ENCODE data around the gene RRP1B. TPM values are rescaled to one million over a fixed set of nuclear protein-coding genes. Genes with fewer than 3 reads are reported as not detected.

The RRP1B gene
- total and polyA plus RNA-seq, 4 donors = 7.3 to 12.6 (median 8.4) TPM

DNA sequence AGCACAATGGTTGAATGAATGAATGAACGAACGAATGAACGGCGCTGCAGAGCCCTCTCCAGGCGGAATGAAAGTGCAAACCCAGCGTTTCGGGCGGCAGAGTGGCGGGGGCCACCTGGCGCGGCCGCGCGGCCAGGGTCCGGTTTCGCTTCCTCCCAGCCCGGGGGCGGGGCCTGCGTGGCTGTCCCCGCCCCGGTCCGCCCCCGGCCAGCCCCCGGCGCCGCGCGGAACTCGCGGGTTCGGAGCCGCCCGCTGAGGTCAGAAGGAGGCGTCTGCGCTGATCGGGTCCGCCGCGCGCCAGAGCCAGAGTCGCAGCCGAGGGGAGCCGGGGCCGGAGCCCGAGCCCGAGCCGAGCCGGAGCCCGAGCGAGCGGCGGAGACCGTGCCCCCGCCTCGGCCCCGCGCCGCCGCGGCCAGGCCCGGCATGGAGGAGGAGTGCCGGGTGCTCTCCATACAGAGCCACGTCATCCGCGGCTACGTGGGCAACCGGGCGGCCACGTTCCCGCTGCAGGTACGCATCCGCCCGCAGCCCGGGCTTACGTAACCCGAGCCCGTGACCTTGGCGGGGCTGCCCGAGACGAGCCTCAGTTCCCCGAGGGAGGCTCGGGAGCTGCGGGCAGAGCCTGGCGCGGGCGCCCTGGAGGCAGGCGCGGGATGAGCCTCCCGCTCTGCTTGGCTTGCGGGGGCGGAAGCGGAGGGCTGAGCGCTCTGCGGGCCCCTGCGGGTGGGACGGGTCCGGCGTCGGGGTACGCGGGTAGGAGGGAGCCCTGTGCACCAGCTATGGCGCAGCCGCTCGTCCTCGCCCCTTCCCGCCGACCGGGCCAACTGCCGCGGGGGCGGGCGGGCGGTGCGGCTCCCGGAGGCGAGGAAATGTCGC lies 59.8 kb downstream of the RRP1B start, which contains the start of gene PDXK:
Gene PDXK, plus strand, starts transcription at position 258 of the 876 bp plus-strand sequence. Its CDS starts 166 bp downstream, at position 424.
- Histone ChIP-seq H3K4me1 (ENCODE audit: control insufficient read depth in 4 of 4, insufficient read depth in 4 of 4, low read length in 3 of 4) (peaks cover 9 to 25% (median 16%) of the 10 kb centered on the region in 4 donors), H3K4me3 (ENCODE audit: low read depth in 1 of 3, low read length in 3 of 3) (peak within 1 kb of the TSS; percentile 83 to 86 (median 83)), H3K27me3 (ENCODE audit: control insufficient read depth in 4 of 4, insufficient read depth in 4 of 4, low read length in 3 of 4) (no peaks in the 10 kb centered on the region), H3K9ac (ENCODE audit: low read depth in 1 of 2, low read length in 2 of 2) (peak within 1 kb of the TSS; percentile 26 to 92), H3K27ac (ENCODE audit: low read depth in 1 of 2, low read length in 2 of 2) (peak within 1 kb of the TSS; percentile 89 to 97), H3K9me3 (ENCODE audit: control insufficient read depth in 4 of 4, low read length in 3 of 4) (no peaks in the 10 kb centered on the region), H3K36me3 (ENCODE audit: control insufficient read depth in 4 of 4, insufficient read depth in 3 of 4, low read depth in 1 of 4, low read length in 3 of 4) (peaks cover 0 to 4% (median 0%) of the 10 kb centered on the region in 4 donors)
- no peak for TF ChIP-seq EGR1 (IDR thresholded peaks at IDR 0.05; ENCODE audit: low read depth in 2 of 2)
- TF ChIP-seq HNF4G (IDR thresholded peaks at IDR 0.05) = no peak
- TF ChIP-seq RAD21 (IDR thresholded peaks at IDR 0.05) = no peak
- no peak for TF ChIP-seq YY1 (IDR thresholded peaks at IDR 0.05)
- no peak for TF ChIP-seq JUND (IDR thresholded peaks at IDR 0.05)
- TF ChIP-seq, protein P1, sequence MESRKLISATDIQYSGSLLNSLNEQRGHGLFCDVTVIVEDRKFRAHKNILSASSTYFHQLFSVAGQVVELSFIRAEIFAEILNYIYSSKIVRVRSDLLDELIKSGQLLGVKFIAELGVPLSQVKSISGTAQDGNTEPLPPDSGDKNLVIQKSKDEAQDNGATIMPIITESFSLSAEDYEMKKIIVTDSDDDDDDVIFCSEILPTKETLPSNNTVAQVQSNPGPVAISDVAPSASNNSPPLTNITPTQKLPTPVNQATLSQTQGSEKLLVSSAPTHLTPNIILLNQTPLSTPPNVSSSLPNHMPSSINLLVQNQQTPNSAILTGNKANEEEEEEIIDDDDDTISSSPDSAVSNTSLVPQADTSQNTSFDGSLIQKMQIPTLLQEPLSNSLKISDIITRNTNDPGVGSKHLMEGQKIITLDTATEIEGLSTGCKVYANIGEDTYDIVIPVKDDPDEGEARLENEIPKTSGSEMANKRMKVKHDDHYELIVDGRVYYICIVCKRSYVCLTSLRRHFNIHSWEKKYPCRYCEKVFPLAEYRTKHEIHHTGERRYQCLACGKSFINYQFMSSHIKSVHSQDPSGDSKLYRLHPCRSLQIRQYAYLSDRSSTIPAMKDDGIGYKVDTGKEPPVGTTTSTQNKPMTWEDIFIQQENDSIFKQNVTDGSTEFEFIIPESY (IDR thresholded peaks at IDR 0.05) = no peak
- no peak for TF ChIP-seq CTCF (IDR thresholded peaks at IDR 0.05; ENCODE audit: low read depth, low read length, missing input control)
- no peak for TF ChIP-seq RXRA (IDR thresholded peaks at IDR 0.05)
- TF ChIP-seq NR2F2 (IDR thresholded peaks at IDR 0.05) = no peak
- no peak for TF ChIP-seq FOXA1 (IDR thresholded peaks at IDR 0.05)
- no peak for TF ChIP-seq HNF4A (conservative IDR thresholded peaks at IDR 0.05)
- TF ChIP-seq GABPA (IDR thresholded peaks at IDR 0.05 in 1 of 2, conservative IDR thresholded peaks at IDR 0.05 in 1 of 2) = no peak
- no peak for TF ChIP-seq TAF1 (conservative IDR thresholded peaks at IDR 0.05)
- TF ChIP-seq, protein P2, sequence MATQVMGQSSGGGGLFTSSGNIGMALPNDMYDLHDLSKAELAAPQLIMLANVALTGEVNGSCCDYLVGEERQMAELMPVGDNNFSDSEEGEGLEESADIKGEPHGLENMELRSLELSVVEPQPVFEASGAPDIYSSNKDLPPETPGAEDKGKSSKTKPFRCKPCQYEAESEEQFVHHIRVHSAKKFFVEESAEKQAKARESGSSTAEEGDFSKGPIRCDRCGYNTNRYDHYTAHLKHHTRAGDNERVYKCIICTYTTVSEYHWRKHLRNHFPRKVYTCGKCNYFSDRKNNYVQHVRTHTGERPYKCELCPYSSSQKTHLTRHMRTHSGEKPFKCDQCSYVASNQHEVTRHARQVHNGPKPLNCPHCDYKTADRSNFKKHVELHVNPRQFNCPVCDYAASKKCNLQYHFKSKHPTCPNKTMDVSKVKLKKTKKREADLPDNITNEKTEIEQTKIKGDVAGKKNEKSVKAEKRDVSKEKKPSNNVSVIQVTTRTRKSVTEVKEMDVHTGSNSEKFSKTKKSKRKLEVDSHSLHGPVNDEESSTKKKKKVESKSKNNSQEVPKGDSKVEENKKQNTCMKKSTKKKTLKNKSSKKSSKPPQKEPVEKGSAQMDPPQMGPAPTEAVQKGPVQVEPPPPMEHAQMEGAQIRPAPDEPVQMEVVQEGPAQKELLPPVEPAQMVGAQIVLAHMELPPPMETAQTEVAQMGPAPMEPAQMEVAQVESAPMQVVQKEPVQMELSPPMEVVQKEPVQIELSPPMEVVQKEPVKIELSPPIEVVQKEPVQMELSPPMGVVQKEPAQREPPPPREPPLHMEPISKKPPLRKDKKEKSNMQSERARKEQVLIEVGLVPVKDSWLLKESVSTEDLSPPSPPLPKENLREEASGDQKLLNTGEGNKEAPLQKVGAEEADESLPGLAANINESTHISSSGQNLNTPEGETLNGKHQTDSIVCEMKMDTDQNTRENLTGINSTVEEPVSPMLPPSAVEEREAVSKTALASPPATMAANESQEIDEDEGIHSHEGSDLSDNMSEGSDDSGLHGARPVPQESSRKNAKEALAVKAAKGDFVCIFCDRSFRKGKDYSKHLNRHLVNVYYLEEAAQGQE (IDR thresholded peaks at IDR 0.05) = no peak
- no peak for TF ChIP-seq FOXA2 (IDR thresholded peaks at IDR 0.05)
- no peak for TF ChIP-seq MAX (IDR thresholded peaks at IDR 0.05)
- TF ChIP-seq SP1 (IDR thresholded peaks at IDR 0.05) = no peak
- TF ChIP-seq ATF3 (IDR thresholded peaks at IDR 0.05) = no peak
- under 1% methylated on average over 117 of the region's 117 CpGs for WGBS
- DNase-seq (ENCODE audit: low spot score) = peak; percentile 85

All from liver (tissue), 9 donors.